K562 (cell line): Measurements from ENCODE around the gene SV2A. TPM values are rescaled to one million over a fixed set of nuclear protein-coding genes. Genes with fewer than 3 reads are reported as not detected.

Source experiments
- BRF1 ChIP-seq: IDR thresholded peaks from 3 replicates; pipeline ENCODE4 v1.6.1; 2011; ENCODE audit warnings: borderline replicate concordance, mild to moderate bottlenecking; ENCODE audit not compliant: insufficient read length; ENCODE audit errors: extremely low read depth
- CHCHD3 ChIP-seq: fragments of 250-450 bp; sonication (Bioruptor Pico); IDR thresholded peaks from 2 replicates; pipeline ENCODE4 v2.1.2; 2022; ENCODE audit warnings: mild to moderate bottlenecking
- E4F1 ChIP-seq: fragments of 250-450 bp; sonication (Bioruptor Pico); IDR thresholded peaks from 2 replicates; pipeline ENCODE4 v1.5.0; 2021; ENCODE audit warnings: mild to moderate bottlenecking, borderline replicate concordance
- FOXP4 ChIP-seq: sonication (generic); formaldehyde crosslinking; IDR thresholded peaks from 2 replicates; pipeline ENCODE4 v1.8.0; 2022; ENCODE audit warnings: mild to moderate bottlenecking, missing genetic modification reagents, borderline replicate concordance
- HMG20A ChIP-seq: fragments of 450-650 bp; formaldehyde crosslinking; conservative IDR thresholded peaks from 2 replicates; pipeline ENCODE4 v1.4.0; 2020; ENCODE audit warnings: mild to moderate bottlenecking, mixed read lengths
- KAT7 ChIP-seq: sonication (generic); formaldehyde crosslinking; IDR thresholded peaks from 2 replicates; pipeline ENCODE4 v1.8.0; 2022; ENCODE audit warnings: missing genetic modification reagents, mild to moderate bottlenecking, borderline replicate concordance
- MAFF ChIP-seq: IDR thresholded peaks from 2 replicates; pipeline ENCODE4 v1.6.1; 2012; ENCODE audit warnings: low read length, improper control_type of control experiment
- MAZ ChIP-seq, 2 experiments: fragments of 450-650 bp in 1 of 2; sonication (generic) in 1 of 2; formaldehyde crosslinking; IDR thresholded peaks in 1 of 2; conservative IDR thresholded peaks in 1 of 2; 2 replicates each; pipeline versions ENCODE4 v1.4.0 to v1.5.0; 2020; ENCODE audit warnings: mild to moderate bottlenecking in 1 of 2, missing genetic modification reagents in 1 of 2
- MXD1 ChIP-seq: fragments of 250-450 bp; sonication (Bioruptor Pico); IDR thresholded peaks from 2 replicates; pipeline ENCODE4 v1.8.0; 2021; ENCODE audit warnings: borderline replicate concordance, mild to moderate bottlenecking, moderate library complexity; ENCODE audit not compliant: poor library complexity, severe bottlenecking
- PHF8 ChIP-seq: fragments of 200-600 bp; sonication (generic); IDR thresholded peaks from 2 replicates; pipeline ENCODE4 v1.6.1; 2012; ENCODE audit warnings: mixed run types, mild to moderate bottlenecking, inconsistent platforms, low read length, moderate library complexity, borderline replicate concordance
- RFX5 ChIP-seq: IDR thresholded peaks from 2 replicates; pipeline ENCODE4 v1.6.1; 2011; ENCODE audit warnings: low read depth, mild to moderate bottlenecking, improper control_type of control experiment, low read length
- TARDBP ChIP-seq: fragments of 450-650 bp; IDR thresholded peaks from 2 replicates; pipeline ENCODE4 v1.6.1; 2016
- TCF7 ChIP-seq: sonication (generic); IDR thresholded peaks from 2 replicates; pipeline ENCODE4 v1.6.1; 2016; ENCODE audit warnings: antibody characterized with exemption, borderline replicate concordance
- ZBTB7A ChIP-seq: IDR thresholded peaks from 2 replicates; pipeline ENCODE4 v1.6.1; 2011; ENCODE audit warnings: low read depth, mild to moderate bottlenecking, low read length, moderate library complexity, borderline replicate concordance; ENCODE audit not compliant: control insufficient read depth
- ZFP91 ChIP-seq: sonication (generic); formaldehyde crosslinking; IDR thresholded peaks from 2 replicates; pipeline ENCODE4 v1.8.0; 2022; ENCODE audit warnings: mild to moderate bottlenecking, missing genetic modification reagents
- ZFPM2 ChIP-seq: fragments of 250-450 bp; sonication (Bioruptor Pico); IDR thresholded peaks from 2 replicates; pipeline ENCODE4 v1.5.1; 2022; ENCODE audit warnings: mild to moderate bottlenecking
- ZNF12 ChIP-seq: sonication (generic); formaldehyde crosslinking; IDR thresholded peaks from 2 replicates; pipeline ENCODE4 v1.4.0; 2020; ENCODE audit warnings: mild to moderate bottlenecking, missing genetic modification reagents
- ZNF146 ChIP-seq: IDR thresholded peaks from one replicate; pipeline ENCODE4 v1.6.1; 2018; ENCODE audit warnings: missing compliant biosample characterization; ENCODE audit not compliant: unreplicated experiment
- ZNF224 ChIP-seq: sonication (generic); formaldehyde crosslinking; IDR thresholded peaks from 2 replicates; pipeline ENCODE4 v1.8.0; 2022; ENCODE audit warnings: mild to moderate bottlenecking, missing genetic modification reagents
- ZNF778 ChIP-seq: fragments of 450-650 bp; formaldehyde crosslinking; IDR thresholded peaks from 2 replicates; pipeline ENCODE4 v1.4.0; 2020; ENCODE audit warnings: mild to moderate bottlenecking, moderate library complexity
- ZZZ3 ChIP-seq: fragments of 450-650 bp; IDR thresholded peaks from 2 replicates; pipeline ENCODE4 v1.6.1; 2016; ENCODE audit warnings: antibody characterized with exemption, mild to moderate bottlenecking, moderate library complexity
- polyA plus RNA-seq, 8 experiments: library from polyadenylated mRNA; depleted of rRNA in 4 of 8; stranded (reverse) in 5 of 8; unstranded in 3 of 8; fragments of >200 nt; fragmentation: Nextera tagmentation in 2 of 8; fragmentation: Illumina TruSeq in 1 of 8; extraction: Ambion mirVana in 2 of 8; extraction: Trizol in 1 of 8; gene quantifications; 2 replicates each; pipeline versions ENCODE4 v1.2.1 to v1.2.3, GENCODE V29; 2011 to 2014; ENCODE audit warnings: inconsistent platforms in 1 of 8, missing spikeins in 1 of 8
- total RNA-seq, 7 experiments: library from RNA; depleted of rRNA in 6 of 7; stranded (reverse); fragments of >200 nt in 6 of 7; fragmentation: Illumina TruSeq in 2 of 7; extraction: Trizol in 2 of 7; gene quantifications; 2 replicates each; pipeline versions ENCODE4 v1.2.1 to v1.2.3, GENCODE V29; 2011 to 2021; ENCODE audit warnings: low replicate concordance in 1 of 7

Gene SV2A
- total and polyA plus RNA-seq, 9 of the 15 experiments (the other 6 are each of a cell fraction or from before 2014, with no cell fraction given) = 0.07 to 0.22 (median 0.11) TPM; not detected in 1

- TF ChIP-seq MXD1 (CRISPR knock-in tag) = no peak
- no peak for TF ChIP-seq RFX5
- no peak for TF ChIP-seq TARDBP
- 0 out of 2 replicates have a peak, but pooled peaks have one; percentile 24 for TF ChIP-seq ZNF224 (CRISPR knock-in tag)
- TF ChIP-seq FOXP4 = no peak
- no peak for TF ChIP-seq ZNF12
- no peak for TF ChIP-seq BRF1
- peak; percentile 17; the same call in 1 of the 2 replicates for TF ChIP-seq ZFP91 (CRISPR knock-in tag)
- peak; percentile 32; the same call in 1 of the 2 replicates for TF ChIP-seq TCF7
- no peak for TF ChIP-seq MAFF
- TF ChIP-seq PHF8 = no peak
- no peak for TF ChIP-seq ZZZ3
- TF ChIP-seq ZFPM2 (CRISPR knock-in tag) = no peak
- no peak for TF ChIP-seq ZNF146
- no peak for TF ChIP-seq HMG20A (CRISPR knock-in tag)
- TF ChIP-seq CHCHD3 (CRISPR knock-in tag) = peak; percentile 9; the same call in 1 of the 2 replicates
- TF ChIP-seq MAZ (CRISPR knock-in tag; conservative IDR thresholded peaks at IDR 0.05 in 1 of 2, IDR thresholded peaks at IDR 0.05 in 1 of 2) = peak; percentile 32 to 48
- no peak for TF ChIP-seq E4F1
- TF ChIP-seq ZNF778 (CRISPR knock-in tag) = no peak
- TF ChIP-seq KAT7 = peak; percentile 99
- TF ChIP-seq ZBTB7A = no peak
Measured at GRCh38 chr1:149887456-149888246, 30.0 kb downstream of the SV2A start (continued).
